MCF 10A (cell line): ENCODE measurements around the gene AADAC. TPM values are rescaled to one million over a fixed set of nuclear protein-coding genes. Genes with fewer than 3 reads are reported as not detected.
"Not testable (repeated sequence)": the region's sequence is repeated elsewhere in the genome, so short reads cannot be mapped to it uniquely, and the experiment has no call there.

ENCODE experiments used
- BruUV-seq: library from RNA; stranded (reverse); fragments of 400-500 nt; replicated peaks from 2 replicates; lab custom pipeline; 2021; lab: Mats Ljungman, UMichigan
- CTCF ChIA-PET: fragments of 300-600 bp; sonication (Branson Sonifier 250); formaldehyde crosslinking; extraction: SDS; loops from one replicate; lab custom pipeline; 2021; ENCODE audit warnings: antibody characterized with exemption, inconsistent platforms; lab: Yijun Ruan, JAX
- POLR2A ChIA-PET: fragments of 300-600, 350-650 bp; sonication (Branson Sonifier 250); formaldehyde crosslinking; extraction: SDS; loops from one replicate; lab custom pipeline; 2020; ENCODE audit warnings: antibody characterized with exemption, inconsistent platforms; lab: Yijun Ruan, JAX
- DNase-seq: peaks from one replicate; pipeline ENCODE4 v3.0.0-alpha.2; 2018; ENCODE audit not compliant: unreplicated experiment
- H3K27ac Mint-ChIP-seq: one replicate; pipeline ENCODE4 v1.8.0; 2022; ENCODE audit warnings: mild to moderate bottlenecking, low read depth, mixed read lengths; ENCODE audit not compliant: unreplicated experiment
- H3K27me3 Mint-ChIP-seq: one replicate; pipeline ENCODE4 v1.8.0; 2022; ENCODE audit warnings: mixed read lengths; ENCODE audit not compliant: insufficient read depth, unreplicated experiment
- H3K36me3 Mint-ChIP-seq: one replicate; pipeline ENCODE4 v1.8.0; 2022; ENCODE audit warnings: mild to moderate bottlenecking, moderate library complexity, mixed read lengths; ENCODE audit not compliant: insufficient read depth, unreplicated experiment
- H3K4me1 Mint-ChIP-seq: one replicate; pipeline ENCODE4 v1.8.0; 2022; ENCODE audit warnings: mixed read lengths; ENCODE audit not compliant: insufficient read depth, unreplicated experiment
- H3K4me3 Mint-ChIP-seq: one replicate; pipeline ENCODE4 v1.8.0; 2022; ENCODE audit warnings: mild to moderate bottlenecking, moderate library complexity, mixed read lengths; ENCODE audit not compliant: unreplicated experiment
- H3K9me3 Mint-ChIP-seq: one replicate; pipeline ENCODE4 v1.8.0; 2022; ENCODE audit warnings: mixed read lengths; ENCODE audit not compliant: unreplicated experiment
- intact Hi-C: fragments of 100-400 bp; cut with micrococcal nuclease; formaldehyde crosslinking; loops from 2 replicates; pipeline ENCODE4 v1.14.1; 2022
- total RNA-seq: library from RNA; stranded (reverse); gene quantifications from 2 replicates; pipeline ENCODE4 v1.2.3, GENCODE V29; 2022
- TF ChIP-seq, protein P1 (sequence below): fragments of 200-600 bp; IDR thresholded peaks from one replicate; pipeline ENCODE4 v1.8.0; 2022; ENCODE audit warnings: antibody characterized with exemption, mild to moderate bottlenecking; ENCODE audit not compliant: unreplicated experiment

The AADAC gene
- total RNA-seq, 1 experiment from 2014 or later: not detected

DNA sequence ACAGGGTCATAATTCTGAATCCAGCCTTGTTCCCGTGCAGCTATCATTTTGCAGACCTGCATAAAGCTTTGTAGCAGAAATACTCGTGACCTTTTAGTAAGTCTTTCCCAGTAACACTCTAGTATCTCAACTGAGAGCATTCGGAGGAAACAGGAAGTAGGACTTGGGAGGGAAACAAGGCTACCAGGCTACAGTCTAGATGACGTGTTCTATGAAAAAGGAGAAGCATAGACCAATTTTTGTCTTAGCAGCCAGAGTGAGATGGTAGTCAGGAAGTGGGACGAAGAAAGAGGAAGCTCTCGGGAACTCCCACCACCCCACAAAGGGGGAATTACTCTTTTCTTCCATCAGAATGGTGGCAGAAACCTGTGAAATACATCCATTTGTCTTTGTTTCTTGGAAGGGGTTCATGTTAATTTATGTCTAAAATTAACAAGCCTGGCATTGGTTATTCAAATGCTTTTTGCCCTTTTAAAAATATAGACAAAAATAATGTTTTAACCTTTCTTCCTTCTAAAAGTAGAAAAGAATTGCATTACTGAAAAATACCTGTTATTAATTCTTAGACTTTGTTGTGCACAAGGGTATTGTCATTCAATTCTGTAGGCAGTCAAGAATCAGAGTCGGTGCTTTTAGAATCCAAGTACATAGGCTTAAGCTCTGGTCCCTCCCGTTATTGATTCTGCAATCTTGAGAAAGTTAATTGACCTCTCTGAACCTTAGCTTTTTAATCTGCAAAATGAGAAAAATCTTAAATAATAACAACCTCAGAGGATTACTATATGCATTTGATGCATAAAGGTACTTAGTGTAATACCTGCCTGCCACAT lies 57.9 kb downstream of the AADAC start:
- H3K4me1 Mint-ChIP-seq: peaks cover 5% of the 10 kb centered on the region
- ChIA-PET CTCF (no interaction called here), POLR2A (no interaction called here)
- DNase-seq: no peak
- H3K9me3 Mint-ChIP-seq: no peaks in the 10 kb centered on the region
- TF ChIP-seq, protein P1, sequence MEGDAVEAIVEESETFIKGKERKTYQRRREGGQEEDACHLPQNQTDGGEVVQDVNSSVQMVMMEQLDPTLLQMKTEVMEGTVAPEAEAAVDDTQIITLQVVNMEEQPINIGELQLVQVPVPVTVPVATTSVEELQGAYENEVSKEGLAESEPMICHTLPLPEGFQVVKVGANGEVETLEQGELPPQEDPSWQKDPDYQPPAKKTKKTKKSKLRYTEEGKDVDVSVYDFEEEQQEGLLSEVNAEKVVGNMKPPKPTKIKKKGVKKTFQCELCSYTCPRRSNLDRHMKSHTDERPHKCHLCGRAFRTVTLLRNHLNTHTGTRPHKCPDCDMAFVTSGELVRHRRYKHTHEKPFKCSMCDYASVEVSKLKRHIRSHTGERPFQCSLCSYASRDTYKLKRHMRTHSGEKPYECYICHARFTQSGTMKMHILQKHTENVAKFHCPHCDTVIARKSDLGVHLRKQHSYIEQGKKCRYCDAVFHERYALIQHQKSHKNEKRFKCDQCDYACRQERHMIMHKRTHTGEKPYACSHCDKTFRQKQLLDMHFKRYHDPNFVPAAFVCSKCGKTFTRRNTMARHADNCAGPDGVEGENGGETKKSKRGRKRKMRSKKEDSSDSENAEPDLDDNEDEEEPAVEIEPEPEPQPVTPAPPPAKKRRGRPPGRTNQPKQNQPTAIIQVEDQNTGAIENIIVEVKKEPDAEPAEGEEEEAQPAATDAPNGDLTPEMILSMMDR: no peak
- H3K36me3 Mint-ChIP-seq: no peaks in the 10 kb centered on the region
- BruUV-seq: no TSS peak
- intact Hi-C loops: no loop called here
- H3K4me3 Mint-ChIP-seq: no peak overlapping the region
- no peaks in the 10 kb centered on the region for H3K27me3 Mint-ChIP-seq
- no peak overlapping the region for H3K27ac Mint-ChIP-seq

- H3K9me3 Mint-ChIP-seq: no peaks in the 10 kb centered on the region
- H3K27me3 Mint-ChIP-seq: no peaks in the 10 kb centered on the region
- DNase-seq: no peak
- TF ChIP-seq, protein P1: no peak
- ChIA-PET CTCF (no interaction called here), POLR2A (interaction anchor here (0.6 kb wide), 1 partner anchor 413 kb away, joined by 3 read pairs; no protein-coding TSS in a partner anchor)
- intact Hi-C loops: no loop called here
- BruUV-seq: no TSS peak
- peaks cover 5% of the 10 kb centered on the region for H3K4me1 Mint-ChIP-seq
- no peak within 1 kb of the TSS for H3K27ac Mint-ChIP-seq
- H3K36me3 Mint-ChIP-seq: no peaks in the 10 kb centered on the region
- no peak within 1 kb of the TSS for H3K4me3 Mint-ChIP-seq
Observed at GRCh38 chr3:151873398-151873797, 59.5 kb downstream of the AADAC start, which contains the start of gene SUCNR1. Gene SUCNR1, plus strand, starts transcription at chr3:151873643. Its CDS starts 6,250 bp downstream, at chr3:151879893.

DNA sequence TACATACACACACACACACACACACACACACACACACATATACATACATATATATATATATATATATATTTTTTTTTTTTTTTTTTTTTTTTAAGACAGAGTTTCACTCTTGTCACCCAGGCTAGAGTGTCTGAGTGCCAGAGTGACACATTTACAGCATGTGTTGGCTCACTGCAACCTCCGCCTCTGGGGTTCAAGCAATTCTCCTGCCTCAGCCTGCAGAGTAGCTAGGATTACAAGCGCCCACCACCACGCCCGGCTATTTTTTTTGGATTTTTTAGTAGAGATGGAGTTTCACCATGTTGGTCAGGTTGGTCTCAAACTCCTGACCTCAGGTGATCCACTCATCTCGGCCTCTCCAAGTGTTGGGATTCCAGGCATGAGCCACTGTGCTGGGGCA lies 60.2 kb downstream of the AADAC start:
- DNase-seq, H3K27me3 Mint-ChIP-seq, H3K9me3 Mint-ChIP-seq, H3K36me3 Mint-ChIP-seq, H3K4me3 Mint-ChIP-seq, H3K4me1 Mint-ChIP-seq, BruUV-seq, POLR2A ChIA-PET, intact Hi-C loops, H3K27ac Mint-ChIP-seq: not testable (repeated sequence)
- CTCF ChIA-PET: interaction anchor here (0.6 kb wide), 1 partner anchor 254 kb away, joined by 3 read pairs; no protein-coding TSS in a partner anchor

DNA sequence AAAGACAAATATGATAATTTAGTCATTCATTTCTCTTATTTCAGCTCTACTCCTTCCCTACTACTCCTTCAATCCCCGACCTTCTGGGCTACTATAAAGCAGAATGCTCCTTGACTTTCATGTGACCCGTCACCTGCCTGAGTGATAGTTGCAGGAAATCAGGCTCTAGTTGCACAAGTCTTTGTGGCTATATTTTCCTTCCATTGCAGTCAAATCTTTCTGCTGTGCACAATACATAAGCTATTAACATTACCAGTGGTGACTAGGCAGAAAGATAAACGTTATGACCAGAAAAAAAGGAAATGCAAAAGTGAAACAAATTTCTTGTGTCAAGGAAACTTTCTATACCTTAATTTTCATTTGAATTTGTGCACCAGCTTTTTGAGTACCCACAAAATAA lies 61.8 kb downstream of the AADAC start:
- TF ChIP-seq, protein P1: no peak
- H3K4me1 Mint-ChIP-seq: peaks cover 13% of the 10 kb centered on the region
- no peak for DNase-seq
- intact Hi-C loops: no loop called here
- POLR2A ChIA-PET: interaction anchor here (1.7 kb wide), 1 partner anchor 15 kb away, joined by 5 read pairs; no protein-coding TSS in a partner anchor
- H3K4me3 Mint-ChIP-seq: no peak overlapping the region
- CTCF ChIA-PET: interaction anchor here (0.7 to 1.1 kb wide), 3 partner anchors 10 to 547 kb away, joined by 3 to 4 read pairs (median 3); no protein-coding TSS in a partner anchor
- BruUV-seq: no TSS peak
- H3K27ac Mint-ChIP-seq: no peak overlapping the region
- no peaks in the 10 kb centered on the region for H3K36me3 Mint-ChIP-seq
- no peaks in the 10 kb centered on the region for H3K27me3 Mint-ChIP-seq
- H3K9me3 Mint-ChIP-seq: no peaks in the 10 kb centered on the region
